Spinal cord (tissue), 10 donors: ENCODE measurements around the gene EHMT1. TPM values are rescaled to one million over a fixed set of nuclear protein-coding genes. Genes with fewer than 3 reads are reported as not detected.
"Not testable (repeated sequence)": the region's sequence is repeated elsewhere in the genome, so short reads cannot be mapped to it uniquely, and the experiment has no call there.

Experiments used
- DNase-seq, 6 donors: peaks; one replicate each; pipeline versions ENCODE4 v3.0.0 to v3.0.0-alpha.2; 2013 to 2015; ENCODE audit warnings: low spot score in 6 of 6, low read depth in 4 of 6
- H3K27ac ChIP-seq: one replicate; pipeline ENCODE4 v1.5.1; 2013; ENCODE audit warnings: low read depth, low read length, control low read depth
- H3K27me3 ChIP-seq: one replicate; pipeline ENCODE4 v1.6.1; 2013; ENCODE audit warnings: low read length; ENCODE audit not compliant: control insufficient read depth, insufficient read depth
- H3K36me3 ChIP-seq: one replicate; pipeline ENCODE4 v1.6.1; 2013; ENCODE audit warnings: low read length; ENCODE audit not compliant: control insufficient read depth, insufficient read depth
- H3K4me1 ChIP-seq: one replicate; pipeline ENCODE4 v1.6.1; 2013; ENCODE audit warnings: low read length; ENCODE audit not compliant: control insufficient read depth, insufficient read depth
- H3K4me3 ChIP-seq: one replicate; pipeline ENCODE4 v1.5.1; 2013; ENCODE audit warnings: low read depth, low read length, control low read depth
- H3K9me3 ChIP-seq: one replicate; pipeline ENCODE4 v1.6.1; 2013; ENCODE audit warnings: low read length; ENCODE audit not compliant: control insufficient read depth, insufficient read depth
- WGBS: methylation state at CpG from one replicate; pipeline ENCODE4 v1.1.5; 2013; ENCODE audit warnings: missing lambda C conversion rate; ENCODE audit not compliant: insufficient coverage; 5-methylcytosine and 5-hydroxymethylcytosine counted together
- polyA plus RNA-seq, 2 donors: library from polyadenylated mRNA; unstranded; fragments of 120-200 nt; gene quantifications; one replicate each; pipeline ENCODE4 v1.2.1, GENCODE V29; 2013; ENCODE audit not compliant: insufficient read length in 2 of 2
- total RNA-seq, 2 donors: library from RNA; depleted of rRNA in 1 of 2; stranded (reverse); fragments of 120-200 nt in 1 of 2; fragments of >200 nt in 1 of 2; gene quantifications; one replicate each; pipeline versions ENCODE4 v1.2.3 to v1.2.4, GENCODE V29; 2013 to 2014
- donor health status: healthy.

EHMT1 gene
- total and polyA plus RNA-seq, 4 donors = 35.8 to 86.2 (median 57.1) TPM

DNA sequence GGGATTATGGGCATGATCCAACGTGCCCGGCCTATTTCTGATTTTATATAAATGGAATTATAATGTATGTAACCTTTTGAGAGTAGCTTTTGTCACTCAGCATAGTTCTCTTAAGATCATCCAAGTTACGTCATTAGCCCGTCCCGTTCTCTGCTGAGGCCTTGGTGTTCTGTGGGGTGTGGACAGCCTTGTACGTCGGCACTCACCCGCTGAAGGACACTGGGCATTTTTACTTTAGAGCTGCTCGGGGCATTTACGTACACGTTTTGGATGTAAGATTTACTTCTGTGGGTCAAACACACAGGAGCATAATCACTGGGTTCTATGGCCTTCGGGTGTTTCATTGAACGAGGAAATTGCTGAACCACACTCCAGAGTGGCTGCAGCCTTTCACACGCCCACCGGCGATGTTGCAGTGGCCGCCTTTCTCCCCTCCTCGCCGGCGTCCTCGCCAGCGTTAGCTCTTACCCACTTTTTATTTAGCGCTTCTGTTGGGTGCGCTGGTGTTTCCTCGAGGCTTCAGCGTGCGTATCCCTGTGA, 101.8 kb downstream of the EHMT1 start:
- no peaks in the 10 kb centered on the region for H3K27me3 ChIP-seq
- WGBS = 87% methylated on average over 22 of the region's 27 CpGs
- DNase-seq = no peak
- H3K27ac ChIP-seq = no peak overlapping the region
- H3K36me3 ChIP-seq = peaks cover 56% of the 10 kb centered on the region
- H3K9me3 ChIP-seq = peaks cover 2% of the 10 kb centered on the region
- H3K4me3 ChIP-seq = no peak overlapping the region
- H3K4me1 ChIP-seq = peaks cover 5% of the 10 kb centered on the region

DNA sequence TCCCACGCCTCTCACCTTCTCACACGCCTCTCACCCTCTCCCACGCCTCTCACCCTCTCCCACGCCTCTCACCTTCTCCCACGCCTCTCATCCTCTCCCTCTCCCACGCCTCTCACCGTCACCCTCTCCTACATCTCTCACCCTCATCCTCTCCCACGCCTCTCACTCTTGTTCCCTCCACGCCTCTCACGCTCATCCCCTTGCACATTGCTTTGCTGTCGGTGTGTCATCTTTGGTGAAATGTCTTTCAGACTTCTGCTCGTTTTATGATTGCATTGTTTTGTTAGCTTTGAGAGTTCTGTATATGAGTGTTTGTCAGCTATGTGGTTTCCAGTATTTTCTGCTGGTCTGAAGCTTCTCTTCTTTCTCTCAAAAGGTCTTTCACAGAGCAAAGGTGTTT, 102.7 kb downstream of the EHMT1 start:
- 90% methylated on average over 7 of the region's 12 CpGs for WGBS
- no peak overlapping the region for H3K27ac ChIP-seq
- DNase-seq = no peak

DNA sequence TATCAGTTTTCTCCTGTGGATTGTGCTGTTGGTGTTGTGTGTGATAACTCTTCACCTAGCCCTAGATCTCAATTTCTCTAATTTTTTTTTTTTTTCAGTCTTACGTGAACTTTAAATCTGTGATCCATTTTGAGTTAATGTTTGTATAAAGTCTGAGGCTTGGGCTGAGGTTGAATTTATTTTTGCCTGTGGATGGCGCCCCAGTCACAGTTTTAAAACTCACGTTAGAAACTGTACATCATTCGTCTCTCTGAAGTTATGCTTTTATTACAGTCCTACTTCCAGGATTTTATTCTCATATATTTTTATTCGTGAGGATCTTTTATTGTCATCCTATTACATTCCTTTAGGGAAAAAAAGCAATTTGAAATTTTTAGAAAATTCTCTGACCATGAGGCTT, 103.1 kb downstream of the EHMT1 start:
- no CpG with 5 or more reads among the region's 5 CpGs for WGBS
- H3K36me3 ChIP-seq = peaks cover 57% of the 10 kb centered on the region

More for the DNA sequence above, 102.7 kb downstream of the EHMT1 start:
- H3K4me1 ChIP-seq = peaks cover 5% of the 10 kb centered on the region
- H3K9me3 ChIP-seq = peaks cover 2% of the 10 kb centered on the region
- no peak overlapping the region for H3K4me3 ChIP-seq
- peaks cover 61% of the 10 kb centered on the region for H3K36me3 ChIP-seq
- no peaks in the 10 kb centered on the region for H3K27me3 ChIP-seq

DNA sequence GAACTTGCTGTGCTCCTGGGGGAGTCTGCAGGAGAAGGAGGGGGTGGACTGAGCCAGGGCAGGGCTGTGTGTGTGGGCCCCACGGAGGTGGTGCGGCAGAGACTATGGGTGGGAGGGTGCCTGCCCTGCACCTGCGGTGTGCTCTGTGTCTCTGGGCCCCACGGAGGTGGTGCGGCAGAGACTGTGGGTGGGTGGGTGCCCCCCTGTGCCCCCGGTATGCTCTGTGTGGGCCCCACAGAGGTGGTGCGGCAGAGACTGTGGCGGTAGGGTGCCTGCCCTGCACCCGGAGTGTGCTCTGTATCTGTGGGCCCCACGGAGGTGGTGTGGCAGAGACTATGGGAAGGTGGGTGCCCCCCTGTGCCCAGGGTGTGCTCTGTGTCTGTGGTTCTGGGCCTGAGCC, 103.7 kb downstream of the EHMT1 start:
- no peak for DNase-seq
- peaks cover 5% of the 10 kb centered on the region for H3K4me1 ChIP-seq
- no peak overlapping the region for H3K27ac ChIP-seq
- WGBS = 92% methylated on average over 8 of the region's 10 CpGs
- H3K36me3 ChIP-seq = peaks cover 51% of the 10 kb centered on the region
- peaks cover 2% of the 10 kb centered on the region for H3K9me3 ChIP-seq
- no peak overlapping the region for H3K4me3 ChIP-seq
- H3K27me3 ChIP-seq = no peaks in the 10 kb centered on the region

More for the DNA sequence above, 103.1 kb downstream of the EHMT1 start:
- no peaks in the 10 kb centered on the region for H3K27me3 ChIP-seq
- no peak overlapping the region for H3K4me3 ChIP-seq
- peaks cover 5% of the 10 kb centered on the region for H3K4me1 ChIP-seq
- peak in 1 of 6 donors; percentile 26 for DNase-seq
- peaks cover 2% of the 10 kb centered on the region for H3K9me3 ChIP-seq
- H3K27ac ChIP-seq = no peak overlapping the region

DNA sequence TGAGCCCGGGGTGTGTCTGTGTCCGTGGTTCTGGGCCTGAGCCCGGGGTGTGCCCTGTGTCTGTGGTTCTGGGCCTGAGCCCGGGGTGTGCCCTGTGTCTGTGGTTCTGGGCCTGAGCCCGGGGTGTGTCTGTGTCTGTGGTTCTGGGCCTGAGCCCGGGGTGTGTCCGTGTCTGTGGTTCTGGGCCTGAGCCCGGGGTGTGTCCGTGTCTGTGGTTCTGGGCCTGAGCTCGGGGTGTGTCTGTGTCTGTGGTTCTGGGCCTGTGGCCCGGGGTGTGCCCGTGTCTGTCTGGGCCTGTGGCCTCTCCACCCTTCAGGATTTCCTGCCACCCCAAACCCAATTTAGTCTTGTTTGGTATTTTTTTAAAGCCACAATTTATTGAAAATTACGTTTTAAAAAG, 104.6 kb downstream of the EHMT1 start:
- WGBS = no CpG with 5 or more reads among the region's 13 CpGs
- not testable (repeated sequence) for DNase-seq, H3K27ac ChIP-seq, H3K27me3 ChIP-seq, H3K4me3 ChIP-seq, H3K9me3 ChIP-seq, H3K4me1 ChIP-seq
- H3K36me3 ChIP-seq = peaks cover 45% of the 10 kb centered on the region

DNA sequence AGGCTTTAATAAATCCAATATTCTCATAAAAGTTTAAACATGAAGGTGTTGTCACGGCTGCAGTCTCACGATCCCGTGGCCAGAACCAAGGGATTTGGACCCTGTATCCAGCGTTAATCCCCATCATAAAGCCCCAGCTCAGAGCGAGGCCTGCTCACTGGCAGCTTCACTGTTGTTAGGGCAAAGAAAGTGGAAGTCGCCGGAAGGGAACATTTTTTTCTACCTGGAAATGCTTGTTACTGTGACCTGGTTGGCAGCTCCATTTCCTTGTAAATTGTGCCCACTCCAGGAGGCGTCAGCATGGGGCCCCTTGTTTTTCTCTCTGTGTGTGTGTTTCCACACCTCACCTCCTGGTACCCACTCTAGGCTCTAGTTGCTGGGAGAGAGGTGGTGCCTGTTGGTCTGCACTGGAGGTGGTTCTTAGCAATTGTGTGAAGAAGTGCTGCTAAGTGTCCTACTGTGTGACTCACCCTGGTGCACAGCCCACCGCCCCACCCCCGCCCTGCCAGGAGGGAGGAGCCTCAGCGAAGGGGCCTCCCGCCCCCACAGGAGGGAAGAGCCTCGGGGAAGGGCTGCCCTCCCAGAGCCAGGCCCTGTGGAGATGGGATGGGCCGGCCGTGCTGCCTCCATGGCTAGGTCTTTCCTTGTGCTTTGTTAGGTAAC, 105.1 kb downstream of the EHMT1 start:
- Histone ChIP-seq H3K9me3 (peaks cover 2% of the 10 kb centered on the region), H3K36me3 (peaks cover 50% of the 10 kb centered on the region), H3K4me3 (no peak overlapping the region), H3K4me1 (peaks cover 5% of the 10 kb centered on the region), H3K27me3 (no peaks in the 10 kb centered on the region), H3K27ac (no peak overlapping the region)
- no peak for DNase-seq
- 78% methylated on average over 11 of the region's 15 CpGs for WGBS

DNA sequence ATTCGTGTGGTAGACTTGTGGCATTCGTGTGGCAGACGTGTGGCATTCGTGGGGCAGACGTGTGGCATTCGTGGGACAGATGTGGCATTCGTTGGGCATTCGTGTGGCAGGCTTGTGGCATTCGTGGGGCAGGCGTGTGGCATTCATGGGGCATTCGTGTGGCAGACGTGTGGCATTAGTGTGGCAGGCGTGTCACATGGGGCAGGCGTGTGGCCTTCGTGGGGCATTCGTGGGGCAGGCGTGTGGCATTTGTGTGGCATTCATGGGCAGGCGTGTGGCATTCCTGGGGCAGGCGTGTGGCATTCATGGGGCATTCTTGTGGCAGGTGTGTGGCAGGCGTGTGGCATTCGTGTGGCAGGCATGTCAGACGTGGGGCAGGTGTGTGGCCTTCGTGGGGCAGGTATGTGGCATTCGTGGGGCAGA, 106.0 kb downstream of the EHMT1 start:
- no peak overlapping the region for H3K27ac ChIP-seq
- H3K4me3 ChIP-seq = no peak overlapping the region
- 97% methylated on average over 24 of the region's 24 CpGs for WGBS
- H3K4me1 ChIP-seq = peaks cover 5% of the 10 kb centered on the region
- H3K9me3 ChIP-seq = peaks cover 2% of the 10 kb centered on the region
- H3K27me3 ChIP-seq = no peaks in the 10 kb centered on the region
- H3K36me3 ChIP-seq = peaks cover 51% of the 10 kb centered on the region
- no peak for DNase-seq

DNA sequence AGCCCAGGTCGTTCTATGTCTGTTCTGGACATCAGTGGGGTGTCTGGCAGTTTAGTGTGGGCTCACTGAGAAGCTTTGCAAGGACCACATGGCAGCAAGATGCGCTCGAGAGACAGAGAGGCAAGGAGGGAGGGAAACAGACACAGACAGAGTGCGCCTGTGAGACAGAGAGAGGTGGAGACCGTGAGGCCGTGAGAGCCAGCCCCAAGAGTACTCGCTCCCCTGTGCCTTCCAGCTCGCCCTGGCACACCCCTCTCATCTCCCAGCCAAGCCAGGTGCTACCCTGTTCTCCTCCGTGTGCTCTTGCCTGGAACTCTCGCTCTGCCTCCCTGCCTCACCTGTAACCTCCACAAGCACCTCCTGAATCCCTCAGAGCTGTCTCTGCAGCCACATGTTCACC, 106.8 kb downstream of the EHMT1 start:
- 96% methylated on average over 7 of the region's 10 CpGs for WGBS
- no peak for DNase-seq
- Histone ChIP-seq H3K4me3 (no peak overlapping the region), H3K27ac (no peak overlapping the region), H3K4me1 (peaks cover 5% of the 10 kb centered on the region), H3K9me3 (peaks cover 2% of the 10 kb centered on the region), H3K36me3 (peaks cover 50% of the 10 kb centered on the region), H3K27me3 (no peaks in the 10 kb centered on the region)

DNA sequence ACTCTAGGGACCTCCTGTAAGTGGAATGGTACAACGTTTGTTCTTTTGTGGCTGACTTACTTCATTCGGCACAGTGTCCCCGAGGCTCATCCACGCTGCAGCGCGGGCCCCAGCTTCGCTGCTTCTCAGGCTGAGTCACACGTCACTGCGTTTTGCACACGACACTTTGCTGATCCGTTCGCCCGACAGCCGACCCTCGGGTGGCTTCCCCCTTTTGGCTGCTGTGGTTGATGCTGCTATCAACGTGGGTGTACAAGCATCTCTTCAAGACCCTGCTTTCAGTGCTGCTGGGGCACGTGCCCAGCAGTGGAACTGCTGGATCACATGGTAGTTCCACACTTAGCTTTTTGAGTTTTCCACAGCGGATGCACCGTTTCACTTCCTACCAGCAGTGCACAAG, 107.5 kb downstream of the EHMT1 start:
- H3K4me3 ChIP-seq, H3K4me1 ChIP-seq, DNase-seq, H3K9me3 ChIP-seq, H3K27me3 ChIP-seq, H3K27ac ChIP-seq: not testable (repeated sequence)
- peaks cover 44% of the 10 kb centered on the region for H3K36me3 ChIP-seq
- WGBS = 95% methylated on average over 3 of the region's 19 CpGs

DNA sequence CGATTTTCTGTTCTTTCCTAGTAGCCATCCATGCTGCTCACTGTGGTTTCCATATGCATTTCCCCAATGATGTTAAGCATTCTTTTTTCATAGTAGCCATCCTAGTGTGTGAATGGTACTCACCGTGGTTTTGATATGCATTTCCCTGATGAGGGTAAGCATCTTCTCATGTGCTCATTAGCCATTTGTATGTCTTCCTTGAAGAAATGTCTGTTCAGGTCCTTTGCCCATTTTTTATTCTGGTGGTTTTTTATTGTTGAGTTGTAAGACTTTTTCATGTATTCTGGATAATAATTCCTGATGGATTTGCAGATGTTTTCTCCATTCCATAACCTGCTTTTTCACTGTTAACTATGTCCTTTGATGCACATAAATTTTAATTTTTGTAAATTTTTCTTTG, 108.0 kb downstream of the EHMT1 start:
- no peak for DNase-seq
- Histone ChIP-seq H3K27me3 (no peaks in the 10 kb centered on the region), H3K4me1 (peaks cover 5% of the 10 kb centered on the region), H3K9me3 (peaks cover 2% of the 10 kb centered on the region), H3K27ac (no peak overlapping the region), H3K4me3 (no peak overlapping the region), H3K36me3 (peaks cover 46% of the 10 kb centered on the region)
- WGBS = no CpG with 5 or more reads among the region's 2 CpGs
